ENCODE data around the gene CDC34.
A peak's percentile ranks its signal among the peaks of the same experiment; 100 is the strongest.

CDC34 gene

GRCh38 chr19:518598-519231, 12.8 kb upstream of the CDC34 start:
- Mint-ChIP-seq H3K9me3 (no peaks in the 10 kb centered on the region), H3K4me1 (ENCODE audit: low read depth in 2 of 2) (peaks cover 4 to 14% of the 10 kb centered on the region in 2 donors), H3K27ac (no peak overlapping the region), H3K27me3 (no peaks in the 10 kb centered on the region), H3K4me3 (peak overlapping the region in 1 of 2 donors; percentile 29), H3K36me3 (ENCODE audit: insufficient read depth) (peaks cover 7% of the 10 kb centered on the region)
- ATAC-seq (replicated peaks) (peak; percentile 98), DNase-seq (peak; percentile 42 to 49 (median 45))

GRCh38 chr19:519449-519865, 12.1 kb upstream of the CDC34 start:
- H3K4me1 Mint-ChIP-seq (ENCODE audit: low read depth in 2 of 2), result peaks cover 4 to 9% of the 10 kb centered on the region in 2 donors
- H3K27me3 Mint-ChIP-seq, result no peaks in the 10 kb centered on the region
- H3K36me3 Mint-ChIP-seq (ENCODE audit: insufficient read depth), result peaks cover 7% of the 10 kb centered on the region
- no peak for DNase-seq
- H3K27ac Mint-ChIP-seq, result no peak overlapping the region
- no peak for ATAC-seq (replicated peaks)
- no peaks in the 10 kb centered on the region for H3K9me3 Mint-ChIP-seq
- no peak overlapping the region for H3K4me3 Mint-ChIP-seq

- H3K36me3 Mint-ChIP-seq (ENCODE audit: insufficient read depth), result peaks cover 3% of the 10 kb centered on the region
- no peak for DNase-seq
- no peak for ATAC-seq (replicated peaks)
- H3K27ac Mint-ChIP-seq, result no peak overlapping the region
- H3K4me1 Mint-ChIP-seq (ENCODE audit: low read depth in 2 of 2), result peaks cover 3 to 4% of the 10 kb centered on the region in 2 donors
- peaks cover 0 to 8% of the 10 kb centered on the region in 2 donors for H3K27me3 Mint-ChIP-seq
- H3K9me3 Mint-ChIP-seq, result no peaks in the 10 kb centered on the region
- H3K4me3 Mint-ChIP-seq, result no peak overlapping the region
Measured at GRCh38 chr19:522726-523125, 8.8 kb upstream of the CDC34 start.

GRCh38 chr19:524062-524674, 7.4 kb upstream of the CDC34 start:
- no peaks in the 10 kb centered on the region for H3K9me3 Mint-ChIP-seq
- H3K4me3 Mint-ChIP-seq, result no peak overlapping the region
- H3K4me1 Mint-ChIP-seq (ENCODE audit: low read depth in 2 of 2), result peaks cover 3 to 4% of the 10 kb centered on the region in 2 donors
- H3K27me3 Mint-ChIP-seq, result peaks cover 0 to 8% of the 10 kb centered on the region in 2 donors
- ATAC-seq (replicated peaks), result no peak
- no peaks in the 10 kb centered on the region for H3K36me3 Mint-ChIP-seq (ENCODE audit: insufficient read depth)
- DNase-seq, result no peak
- no peak overlapping the region for H3K27ac Mint-ChIP-seq

- peaks cover under 1% of the 10 kb centered on the region for H3K36me3 Mint-ChIP-seq (ENCODE audit: insufficient read depth)
- ATAC-seq (replicated peaks) (no peak), DNase-seq (no peak)
- H3K27ac Mint-ChIP-seq, result peak overlapping the region in 1 of 2 donors; percentile 17
- no peaks in the 10 kb centered on the region for H3K9me3 Mint-ChIP-seq
- H3K27me3 Mint-ChIP-seq, result peaks cover 0 to 8% of the 10 kb centered on the region in 2 donors
- H3K4me1 Mint-ChIP-seq (ENCODE audit: low read depth in 2 of 2), result peaks cover 4% of the 10 kb centered on the region in 2 donors
- H3K4me3 Mint-ChIP-seq, result no peak overlapping the region
Measured at GRCh38 chr19:525029-525428, 6.5 kb upstream of the CDC34 start.

GRCh38 chr19:525857-526419, 5.6 kb upstream of the CDC34 start:
- Mint-ChIP-seq H3K36me3 (ENCODE audit: insufficient read depth) (peaks cover 6% of the 10 kb centered on the region), H3K9me3 (no peaks in the 10 kb centered on the region), H3K27me3 (peaks cover 0 to 8% of the 10 kb centered on the region in 2 donors), H3K27ac (no peak overlapping the region), H3K4me3 (no peak overlapping the region), H3K4me1 (ENCODE audit: low read depth in 2 of 2) (peaks cover 2 to 4% of the 10 kb centered on the region in 2 donors)
- ATAC-seq (replicated peaks) (no peak), DNase-seq (no peak)

- H3K4me3 Mint-ChIP-seq, result peak overlapping the region; percentile 73 to 74
- ATAC-seq (replicated peaks), result no peak
- no peaks in the 10 kb centered on the region for H3K9me3 Mint-ChIP-seq
- H3K27ac Mint-ChIP-seq, result peak overlapping the region in 1 of 2 donors; percentile 17
- DNase-seq, result no peak
- peaks cover 15 to 16% of the 10 kb centered on the region in 2 donors for H3K4me1 Mint-ChIP-seq (ENCODE audit: low read depth in 2 of 2)
- peaks cover 26% of the 10 kb centered on the region for H3K36me3 Mint-ChIP-seq (ENCODE audit: insufficient read depth)
- peaks cover 0 to 6% of the 10 kb centered on the region in 2 donors for H3K27me3 Mint-ChIP-seq
Measured at GRCh38 chr19:530134-531008, 1.2 kb upstream of the CDC34 start.

- peak; percentile 84 to 96 (median 91) for DNase-seq
- H3K27ac Mint-ChIP-seq, result peak overlapping the region in 1 of 2 donors; percentile 17
- H3K4me1 Mint-ChIP-seq (ENCODE audit: low read depth in 2 of 2), result peaks cover 15 to 16% of the 10 kb centered on the region in 2 donors
- no peaks in the 10 kb centered on the region for H3K9me3 Mint-ChIP-seq
- H3K36me3 Mint-ChIP-seq (ENCODE audit: insufficient read depth), result peaks cover 29% of the 10 kb centered on the region
- ATAC-seq (replicated peaks), result peak; percentile 77
- H3K4me3 Mint-ChIP-seq, result peak overlapping the region; percentile 73 to 74
- no peaks in the 10 kb centered on the region for H3K27me3 Mint-ChIP-seq
Measured at GRCh38 chr19:531009-531752, 379 bp upstream of the CDC34 start.

GRCh38 chr19:532561-533363, 1.2 kb downstream of the CDC34 start:
- Mint-ChIP-seq H3K4me1 (ENCODE audit: low read depth in 2 of 2) (peaks cover 15 to 16% of the 10 kb centered on the region in 2 donors), H3K36me3 (ENCODE audit: insufficient read depth) (peaks cover 43% of the 10 kb centered on the region), H3K27me3 (no peaks in the 10 kb centered on the region), H3K9me3 (no peaks in the 10 kb centered on the region), H3K27ac (peak overlapping the region; percentile 59 to 69), H3K4me3 (peak overlapping the region; percentile 83 to 84)
- DNase-seq (peak in 2 of 3 experiments; percentile 30 to 40), ATAC-seq (replicated peaks) (no peak)

- Mint-ChIP-seq H3K36me3 (ENCODE audit: insufficient read depth) (peaks cover 47% of the 10 kb centered on the region), H3K4me3 (peak overlapping the region; percentile 83 to 84), H3K9me3 (no peaks in the 10 kb centered on the region), H3K27ac (peak overlapping the region; percentile 59 to 69), H3K27me3 (no peaks in the 10 kb centered on the region), H3K4me1 (ENCODE audit: low read depth in 2 of 2) (peaks cover 16 to 17% of the 10 kb centered on the region in 2 donors)
- DNase-seq, result no peak
- ATAC-seq (replicated peaks), result no peak
Measured at GRCh38 chr19:533364-534058, 2.0 kb downstream of the CDC34 start.

- Mint-ChIP-seq H3K36me3 (ENCODE audit: insufficient read depth) (peaks cover 48% of the 10 kb centered on the region), H3K4me1 (ENCODE audit: low read depth in 2 of 2) (peaks cover 16 to 17% of the 10 kb centered on the region in 2 donors), H3K27ac (peak overlapping the region in 1 of 2 donors; percentile 23), H3K4me3 (peak overlapping the region; percentile 83 to 84), H3K9me3 (no peaks in the 10 kb centered on the region), H3K27me3 (no peaks in the 10 kb centered on the region)
- DNase-seq (no peak), ATAC-seq (replicated peaks) (no peak)
Measured at GRCh38 chr19:534088-534487, 2.5 kb downstream of the CDC34 start.
